GM12878 (cell line): ENCODE measurements around the gene CAMLG. TPM values are rescaled to one million over a fixed set of nuclear protein-coding genes. Genes with fewer than 3 reads are reported as not detected.

Experiments
- ATAC-seq: fragments of 200-7000 bp; cut with Tn5 transposase; 3 replicates; pipeline ENCODE4 v1.9.1; 2020; ENCODE audit warnings: mild to moderate bottlenecking, moderate library complexity
- BruUV-seq: library from RNA; stranded (reverse); fragments of 400-500 nt; replicated peaks from 2 replicates; lab custom pipeline; 2021; lab: Mats Ljungman, UMichigan
- CTCF ChIA-PET: fragments of 300-600 bp; sonication (Branson Sonifier 250); formaldehyde crosslinking; extraction: SDS; loops from one replicate; lab custom pipeline; 2021; ENCODE audit warnings: inconsistent platforms; lab: Yijun Ruan, JAX
- POLR2A ChIA-PET: fragments of 350-600 bp; formaldehyde crosslinking; extraction: SDS; loops from one replicate; lab custom pipeline; 2021; ENCODE audit warnings: inconsistent platforms; lab: Charles Lee
- RAD21 ChIA-PET: fragments of 300-600 bp; sonication (Branson Sonifier 250); formaldehyde crosslinking; loops from one replicate; lab custom pipeline; 2023; ENCODE audit warnings: antibody characterized with exemption; ENCODE audit not compliant: unreplicated experiment; lab: Charles Lee
- SMC1A ChIA-PET: fragments of 300-600 bp; sonication (Branson Sonifier 250); formaldehyde crosslinking; loops from one replicate; lab custom pipeline; 2023; ENCODE audit not compliant: unreplicated experiment, uncharacterized antibody; lab: Charles Lee
- DNase-seq: peaks from one replicate; pipeline ENCODE4 v3.0.0-alpha.2; 2011; ENCODE audit warnings: low read depth, low spot score
- FAIRE-seq: peaks from 3 replicates; lab custom pipeline; 2011; peaks lifted over from hg19 to GRCh38; lab: Jason Lieb, UNC
- H2AFZ ChIP-seq: 2 replicates; pipeline ENCODE4 v1.6.0; 2011; ENCODE audit warnings: low read depth, low read length, control low read depth; ENCODE audit not compliant: control insufficient read depth
- H3K27ac ChIP-seq: 2 replicates; pipeline ENCODE4 v1.5.1; 2011; ENCODE audit warnings: control low read depth; ENCODE audit not compliant: control insufficient read depth, insufficient read depth
- H3K27me3 ChIP-seq, 2 experiments: replicated peaks in 1 of 2; 2 replicates each; pipeline versions ENCODE4 v1.6.0 to v1.6.1; 2011; ENCODE audit warnings: low read length in 1 of 2; ENCODE audit not compliant: control insufficient read depth in 2 of 2, insufficient read depth in 2 of 2
- H3K36me3 ChIP-seq, 2 experiments: 2 replicates each; pipeline ENCODE4 v1.5.1; 2011; ENCODE audit warnings: low read length in 1 of 2; ENCODE audit not compliant: control insufficient read depth in 2 of 2, insufficient read depth in 2 of 2
- H3K4me1 ChIP-seq: 2 replicates; pipeline ENCODE4 v1.6.1; 2011; ENCODE audit warnings: mild to moderate bottlenecking, low read length, moderate library complexity, mixed read lengths; ENCODE audit not compliant: control insufficient read depth, insufficient read depth
- H3K4me2 ChIP-seq: 2 replicates; pipeline ENCODE4 v1.6.0; 2011; ENCODE audit warnings: control low read depth; ENCODE audit not compliant: control insufficient read depth, insufficient read depth
- H3K4me3 ChIP-seq: fragments of 200-600 bp; sonication (generic); 2 replicates; pipeline ENCODE4 v1.5.1; 2016
- H3K79me2 ChIP-seq: 2 replicates; pipeline ENCODE4 v1.6.0; 2011; ENCODE audit warnings: low read length; ENCODE audit not compliant: control insufficient read depth, insufficient read depth
- H3K9ac ChIP-seq: 2 replicates; pipeline ENCODE4 v1.8.0; 2011; ENCODE audit warnings: low read length, control low read depth, mixed read lengths; ENCODE audit not compliant: control insufficient read depth, insufficient read depth
- H3K9me3 ChIP-seq: replicated peaks from 3 replicates; pipeline ENCODE4 v1.5.1; 2011; ENCODE audit warnings: mild to moderate bottlenecking, low read length; ENCODE audit not compliant: control insufficient read depth, insufficient read depth
- H4K20me1 ChIP-seq: 2 replicates; pipeline ENCODE4 v1.6.0; 2011; ENCODE audit not compliant: control insufficient read depth, insufficient read depth
- BACH1 ChIP-seq: fragments of 450-650 bp; IDR thresholded peaks from 2 replicates; pipeline ENCODE4 v1.6.1; 2017; ENCODE audit warnings: mild to moderate bottlenecking, borderline replicate concordance
- ETV6 ChIP-seq, 2 experiments: fragments of 450-650 bp in 1 of 2; IDR thresholded peaks in 1 of 2; conservative IDR thresholded peaks in 1 of 2; 2 replicates each; pipeline ENCODE4 v1.6.1; 2014; ENCODE audit warnings: antibody characterized with exemption in 1 of 2, borderline replicate concordance in 1 of 2, low read depth in 1 of 2, mild to moderate bottlenecking in 1 of 2, moderate library complexity in 1 of 2
- JUNB ChIP-seq: IDR thresholded peaks from 2 replicates; pipeline ENCODE4 v1.6.1; 2016; ENCODE audit warnings: antibody characterized with exemption, mild to moderate bottlenecking
- KLF5 ChIP-seq: fragments of 450-650 bp; IDR thresholded peaks from 2 replicates; pipeline ENCODE4 v1.6.1; 2014; ENCODE audit warnings: mild to moderate bottlenecking; ENCODE audit not compliant: partially characterized antibody
- NFXL1 ChIP-seq: fragments of 450-650 bp; IDR thresholded peaks from 2 replicates; pipeline ENCODE4 v1.6.1; 2017; ENCODE audit warnings: antibody characterized with exemption, mild to moderate bottlenecking, borderline replicate concordance
- NFYB ChIP-seq: IDR thresholded peaks from 2 replicates; pipeline ENCODE4 v1.6.1; 2011; ENCODE audit warnings: low read depth, mild to moderate bottlenecking, low read length, improper control_type of control experiment, moderate library complexity; ENCODE audit not compliant: insufficient read depth
- NR2C2 ChIP-seq: IDR thresholded peaks from 2 replicates; pipeline ENCODE4 v1.6.1; 2011; ENCODE audit warnings: borderline replicate concordance, low read depth; ENCODE audit not compliant: control insufficient read depth, insufficient read length
- PAX5 ChIP-seq: IDR thresholded peaks from 2 replicates; pipeline ENCODE4 v1.6.1; 2011; ENCODE audit warnings: low read depth, low read length, borderline replicate concordance
- RCOR1 ChIP-seq: conservative IDR thresholded peaks from 2 replicates; pipeline ENCODE4 v1.6.1; 2012; ENCODE audit warnings: low read depth, low read length, improper control_type of control experiment
- SMC3 ChIP-seq: IDR thresholded peaks from 2 replicates; pipeline ENCODE4 v1.6.1; 2011; ENCODE audit warnings: low read length, improper control_type of control experiment, borderline replicate concordance
- SREBF2 ChIP-seq: IDR thresholded peaks from 2 replicates; pipeline ENCODE4 v1.6.1; 2012; ENCODE audit warnings: mild to moderate bottlenecking, low read length
- YBX1 ChIP-seq: fragments of 450-650 bp; IDR thresholded peaks from 2 replicates; pipeline ENCODE4 v1.6.1; 2016; ENCODE audit warnings: antibody characterized with exemption
- WGBS: methylation state at CpG from one replicate; pipeline ENCODE4 v1.1.6; 2016; ENCODE audit warnings: low lambda C conversion rate; ENCODE audit not compliant: insufficient replicate concordance, insufficient coverage; ENCODE audit errors: missing lambda C conversion rate; 5-methylcytosine and 5-hydroxymethylcytosine counted together
- in situ Hi-C: fragments of 300-500 bp; cut with MboI; formaldehyde crosslinking; loops from 9 replicates; pipeline ENCODE4 v1.14.3; 2018; ENCODE audit warnings: mixed read lengths
- intact Hi-C: fragments of 100-400 bp; cut with micrococcal nuclease; formaldehyde crosslinking; loops from one replicate; pipeline ENCODE4 v1.14.2; 2022; ENCODE audit not compliant: unreplicated experiment
- polyA plus RNA-seq, 11 experiments: library from polyadenylated mRNA; depleted of rRNA in 4 of 11; unstranded in 6 of 11; stranded (reverse) in 5 of 11; fragments of >200 nt; fragmentation: Nextera tagmentation in 4 of 11; fragmentation: Illumina TruSeq in 1 of 11; extraction: Ambion mirVana in 4 of 11; extraction: Trizol in 1 of 11; gene quantifications; 1 replicate in 1 of 11; 2 replicates in 10 of 11; pipeline versions ENCODE4 v1.2.1 to v1.2.3, GENCODE V29; 2011 to 2016; ENCODE audit warnings: inconsistent platforms in 2 of 11, missing spikeins in 2 of 11, low read depth in 1 of 11
- total RNA-seq, 4 experiments: library from RNA; depleted of rRNA in 3 of 4; stranded (reverse); fragments of >200 nt in 3 of 4; fragmentation: Illumina TruSeq in 1 of 4; extraction: Trizol in 1 of 4; gene quantifications; 2 replicates each; pipeline versions ENCODE4 v1.2.1 to v1.2.3, GENCODE V29; 2013 to 2021
- TF ChIP-seq, protein P1 (sequence below): IDR thresholded peaks from 2 replicates; pipeline ENCODE4 v1.6.1; 2011; ENCODE audit warnings: low read depth, mild to moderate bottlenecking, low read length, moderate library complexity, borderline replicate concordance; ENCODE audit errors: extremely low read depth

Gene CAMLG
- total and polyA plus RNA-seq, 10 of the 15 experiments (the other 5 are each of a cell fraction or from before 2014, with no cell fraction given) = 18.5 to 51.7 (median 25.5) TPM

DNA sequence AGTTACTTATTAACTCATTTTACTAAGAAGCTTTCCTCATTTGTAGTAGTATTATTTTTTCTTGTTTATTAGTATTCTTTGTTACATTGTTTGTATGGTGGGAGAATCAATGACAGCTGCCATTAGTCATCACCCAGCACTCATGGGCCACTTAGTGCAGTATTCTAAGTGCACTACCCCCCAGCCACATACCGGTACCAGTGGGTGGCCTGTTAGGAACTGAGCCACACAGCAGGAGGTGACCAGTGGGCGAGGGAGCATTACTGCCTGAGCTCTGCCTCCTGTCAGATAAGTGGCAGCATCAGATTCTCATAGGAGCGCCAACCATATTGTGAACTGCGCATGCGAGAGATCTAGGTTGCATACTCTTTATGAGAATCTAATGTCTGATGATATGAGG is 24.2 kb upstream of the CAMLG start:
- no peaks in the 10 kb centered on the region for H3K4me1 ChIP-seq
- H3K4me2 ChIP-seq = no peak overlapping the region
- H3K36me3 ChIP-seq = peaks cover 2 to 36% of the 10 kb centered on the region in 2 experiments
- H4K20me1 ChIP-seq = no peaks in the 10 kb centered on the region
- TF ChIP-seq JUNB (no peak), NFYB (no peak), BACH1 (no peak), RCOR1 (no peak), ETV6 (conservative IDR thresholded peaks at IDR 0.05 in 1 of 2, IDR thresholded peaks at IDR 0.05 in 1 of 2; ENCODE audit: borderline replicate concordance in 1 of 2, low read depth in 1 of 2) (no peak), NFXL1 (no peak), SREBF2 (no peak), YBX1 (no peak), PAX5 (no peak), SMC3 (no peak), NR2C2 (no peak), KLF5 (no peak)
- TF ChIP-seq, protein P1, sequence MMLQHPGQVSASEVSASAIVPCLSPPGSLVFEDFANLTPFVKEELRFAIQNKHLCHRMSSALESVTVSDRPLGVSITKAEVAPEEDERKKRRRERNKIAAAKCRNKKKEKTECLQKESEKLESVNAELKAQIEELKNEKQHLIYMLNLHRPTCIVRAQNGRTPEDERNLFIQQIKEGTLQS = no peak
- TF ChIP-seq, all 136 proteins: peak for 0
- Histone ChIP-seq H3K9ac (no peak overlapping the region), H3K27ac (no peak overlapping the region), H3K9me3 (no peaks in the 10 kb centered on the region), H3K4me3 (no peak overlapping the region), H3K27me3 (no peaks in the 10 kb centered on the region), H2AFZ (no peak overlapping the region), H3K79me2 (no peaks in the 10 kb centered on the region)
- DNase-seq (no peak), ATAC-seq (no peak), FAIRE-seq (no peak)
- intact Hi-C loops (no loop called here), in situ Hi-C loops (no loop called here)
- WGBS = 99% methylated on average over 5 of the region's 5 CpGs
- ChIA-PET RAD21 (no interaction called here), SMC1A (interaction anchor here (1.0 to 1.3 kb wide), 3 partner anchors 22 to 59 kb away, joined by 3 to 6 read pairs (median 3); no protein-coding TSS in a partner anchor), CTCF (interaction anchor here (0.6 kb wide), 1 partner anchor 22 kb away, joined by 4 read pairs; no protein-coding TSS in a partner anchor), POLR2A (no interaction called here)
- no TSS peak for BruUV-seq
